Gastrocnemius medialis (tissue), 4 donors: ENCODE measurements around the gene MYT1. TPM values are rescaled to one million over a fixed set of nuclear protein-coding genes. Genes with fewer than 3 reads are reported as not detected.

Source experiments
- ATAC-seq, 2 donors: fragments of 150-250 bp; one replicate each; pipeline ENCODE4 v1.9.1; 2016
- DNase-seq, 2 donors: peaks; one replicate each; pipeline ENCODE4 v3.0.0-alpha.2; 2019
- H3K27ac ChIP-seq, 4 donors: fragments of 200-600 bp; sonication (generic); 1 replicate in 1 of 4; 2 replicates in 3 of 4; pipeline ENCODE4 v1.5.1; 2016 to 2018; ENCODE audit warnings: mild to moderate bottlenecking in 2 of 4, moderate library complexity in 1 of 4
- H3K27me3 ChIP-seq, 3 donors: fragments of 200-600 bp; sonication (generic) in 2 of 3; 1 replicate in 1 of 3; 2 replicates in 2 of 3; pipeline versions ENCODE4 v1.5.1 to v1.6.0; 2016 to 2019; ENCODE audit warnings: mild to moderate bottlenecking in 1 of 3, moderate library complexity in 1 of 3
- H3K36me3 ChIP-seq, 2 donors: fragments of 200-600 bp; sonication (generic) in 1 of 2; one replicate each; pipeline ENCODE4 v1.5.1; 2017 to 2018
- H3K4me1 ChIP-seq, 2 donors: fragments of 200-600 bp; sonication (generic) in 1 of 2; one replicate each; pipeline ENCODE4 v1.5.1; 2016 to 2017; ENCODE audit warnings: mild to moderate bottlenecking in 2 of 2
- H3K4me3 ChIP-seq, 4 donors: fragments of 200-600 bp; sonication (generic) in 3 of 4; 1 replicate in 1 of 4; 2 replicates in 3 of 4; pipeline ENCODE4 v1.5.1; 2016 to 2019; ENCODE audit warnings: mild to moderate bottlenecking in 2 of 4
- H3K9me3 ChIP-seq, 3 donors: fragments of 200-600 bp; sonication (generic) in 2 of 3; 1 replicate in 1 of 3; 2 replicates in 2 of 3; pipeline ENCODE4 v1.5.1; 2016 to 2019
- POLR2A ChIP-seq, 2 donors: fragments of 450-650 bp; IDR thresholded peaks; one replicate each; pipeline ENCODE4 v1.6.1; 2017; ENCODE audit warnings: antibody characterized with exemption in 2 of 2, mild to moderate bottlenecking in 2 of 2, moderate library complexity in 2 of 2
- in situ Hi-C, 4 donors: fragments of 200-750 bp; cut with MboI; loops; one replicate each; pipeline versions ENCODE4 v1.15.0 to v1.8.0; 2017; ENCODE audit warnings: low sequenced_read_pairs in 4 of 4
- intact Hi-C: fragments of 100-400 bp; cut with DNase I; formaldehyde crosslinking; loops from one replicate; pipeline ENCODE4 v1.15.1; 2023; ENCODE audit warnings: low total_unique reads
- total RNA-seq, 4 donors: library from RNA; depleted of rRNA; stranded (reverse); fragments of >200 nt; gene quantifications; one replicate each; pipeline versions ENCODE4 v1.1.0 to v1.2.3, GENCODE V29; 2016
- TF ChIP-seq, protein P1 (sequence below), 5 experiments: fragments of 450-650 bp in 3 of 5; fragments of 200-600 bp in 2 of 5; sonication (generic) in 2 of 5; IDR thresholded peaks in 4 of 5; conservative IDR thresholded peaks in 1 of 5; 1 replicate in 4 of 5; 2 replicates in 1 of 5; pipeline ENCODE4 v1.5.1; 2016 to 2019; ENCODE audit warnings: antibody characterized with exemption in 5 of 5, mild to moderate bottlenecking in 3 of 5, moderate library complexity in 3 of 5

The MYT1 gene
- total RNA-seq, 4 donors from 2014 or later: not detected

DNA sequence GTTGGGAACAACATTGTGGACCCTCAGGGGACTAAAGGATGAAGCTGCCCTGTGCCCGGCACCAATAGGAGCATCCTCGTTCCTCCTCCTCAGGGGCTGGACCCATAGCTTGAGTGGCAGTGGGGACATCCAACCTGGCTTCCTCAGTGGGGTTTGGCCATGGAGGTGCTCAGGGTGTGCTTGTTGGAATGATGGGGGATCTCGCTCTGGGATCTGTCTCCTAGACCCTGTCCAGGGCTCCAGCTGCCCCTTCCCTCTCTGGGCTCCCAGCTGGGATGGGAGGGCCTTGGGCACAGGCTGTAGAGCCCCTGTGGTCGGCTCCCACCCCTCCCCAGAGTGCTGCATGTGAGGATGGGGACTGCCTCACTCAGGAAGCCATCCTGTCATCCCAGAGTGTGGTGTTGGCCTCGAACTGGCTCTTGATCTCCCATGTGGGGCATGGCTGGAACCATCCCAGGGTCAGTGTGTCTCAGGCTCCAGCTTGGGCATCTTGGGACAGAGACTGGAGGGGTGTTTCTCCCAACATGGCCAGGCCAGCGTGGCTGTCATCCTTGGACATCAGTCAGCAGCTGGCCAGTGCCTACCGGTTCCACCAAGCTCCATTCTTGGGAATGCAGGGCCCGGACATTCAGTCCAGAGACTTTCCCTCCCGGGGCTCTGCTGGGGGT, 9.5 kb upstream of the MYT1 start:
- no peaks in the 10 kb centered on the region for H3K36me3 ChIP-seq
- ATAC-seq (no peak), DNase-seq (no peak)
- H3K4me1 ChIP-seq: no peaks in the 10 kb centered on the region
- no peak overlapping the region for H3K27ac ChIP-seq
- no peaks in the 10 kb centered on the region for H3K9me3 ChIP-seq
- TF ChIP-seq, protein P1, sequence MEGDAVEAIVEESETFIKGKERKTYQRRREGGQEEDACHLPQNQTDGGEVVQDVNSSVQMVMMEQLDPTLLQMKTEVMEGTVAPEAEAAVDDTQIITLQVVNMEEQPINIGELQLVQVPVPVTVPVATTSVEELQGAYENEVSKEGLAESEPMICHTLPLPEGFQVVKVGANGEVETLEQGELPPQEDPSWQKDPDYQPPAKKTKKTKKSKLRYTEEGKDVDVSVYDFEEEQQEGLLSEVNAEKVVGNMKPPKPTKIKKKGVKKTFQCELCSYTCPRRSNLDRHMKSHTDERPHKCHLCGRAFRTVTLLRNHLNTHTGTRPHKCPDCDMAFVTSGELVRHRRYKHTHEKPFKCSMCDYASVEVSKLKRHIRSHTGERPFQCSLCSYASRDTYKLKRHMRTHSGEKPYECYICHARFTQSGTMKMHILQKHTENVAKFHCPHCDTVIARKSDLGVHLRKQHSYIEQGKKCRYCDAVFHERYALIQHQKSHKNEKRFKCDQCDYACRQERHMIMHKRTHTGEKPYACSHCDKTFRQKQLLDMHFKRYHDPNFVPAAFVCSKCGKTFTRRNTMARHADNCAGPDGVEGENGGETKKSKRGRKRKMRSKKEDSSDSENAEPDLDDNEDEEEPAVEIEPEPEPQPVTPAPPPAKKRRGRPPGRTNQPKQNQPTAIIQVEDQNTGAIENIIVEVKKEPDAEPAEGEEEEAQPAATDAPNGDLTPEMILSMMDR (IDR thresholded peaks at IDR 0.05 in 4 of 5, conservative IDR thresholded peaks at IDR 0.05 in 1 of 5): no peak
- no peak for TF ChIP-seq POLR2A (IDR thresholded peaks at IDR 0.05)
- intact Hi-C loops (no loop called here), in situ Hi-C loops (no loop called here)
- no peak overlapping the region for H3K4me3 ChIP-seq
- peaks cover 8 to 23% (median 12%) of the 10 kb centered on the region in 3 donors for H3K27me3 ChIP-seq

DNA sequence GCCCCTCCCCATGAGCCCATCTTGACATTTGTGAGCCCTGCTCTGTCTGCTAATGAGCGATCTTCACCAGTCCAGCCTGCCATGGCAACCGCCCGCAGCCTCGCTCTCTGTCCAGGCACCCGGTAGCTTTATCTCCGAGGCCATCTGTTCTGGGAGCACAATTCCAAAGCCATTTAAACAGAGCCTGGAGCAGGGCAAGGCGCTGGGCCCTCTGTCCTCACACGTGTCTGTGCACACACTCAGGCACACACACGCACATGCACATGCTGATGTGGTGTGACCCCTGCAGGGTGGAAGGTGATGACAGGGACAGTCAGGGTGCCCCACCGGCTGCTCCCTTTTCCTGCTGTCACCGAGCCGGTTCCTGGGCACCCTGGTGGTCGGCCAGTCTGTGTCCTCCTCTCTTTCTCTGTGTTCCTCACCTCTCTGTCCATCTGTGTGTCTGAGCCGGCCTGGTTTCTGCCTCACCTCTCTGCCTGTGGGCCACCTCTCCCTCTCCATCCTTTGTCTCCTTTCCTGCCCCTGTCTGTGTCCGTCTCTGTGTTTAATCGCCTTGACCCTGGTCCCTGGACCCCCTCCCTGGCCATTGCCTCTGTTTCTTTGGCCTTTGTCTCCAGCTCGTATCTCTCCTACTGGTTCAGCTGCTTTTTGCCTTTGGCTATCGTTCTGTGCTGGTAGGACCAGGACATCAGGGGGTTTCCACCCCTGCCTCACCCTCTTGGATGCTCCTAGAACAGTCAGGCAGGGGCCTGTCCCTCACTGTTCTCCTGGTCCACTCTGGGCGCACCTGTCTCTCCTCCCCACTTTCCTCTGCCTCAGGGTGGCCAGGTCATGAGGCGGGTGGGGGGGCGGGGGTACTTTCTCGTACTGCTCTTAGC, 8.8 kb upstream of the MYT1 start:
- H3K27ac ChIP-seq: no peak overlapping the region
- intact Hi-C loops: no loop called here

GRCh38 chr20:64156136-64156885, 7.9 kb upstream of the MYT1 start:
- H3K27me3 ChIP-seq: peaks cover 24 to 39% (median 27%) of the 10 kb centered on the region in 3 donors
- no peak for TF ChIP-seq POLR2A (IDR thresholded peaks at IDR 0.05)
- TF ChIP-seq, protein P1 (IDR thresholded peaks at IDR 0.05 in 4 of 5, conservative IDR thresholded peaks at IDR 0.05 in 1 of 5): no peak

More for the DNA sequence above, 8.8 kb upstream of the MYT1 start:
- no peak for ATAC-seq
- no peaks in the 10 kb centered on the region for H3K36me3 ChIP-seq
- in situ Hi-C loops: no loop called here
- TF ChIP-seq, protein P1 (IDR thresholded peaks at IDR 0.05 in 4 of 5, conservative IDR thresholded peaks at IDR 0.05 in 1 of 5): no peak
- TF ChIP-seq POLR2A (IDR thresholded peaks at IDR 0.05): no peak
- H3K4me3 ChIP-seq: no peak overlapping the region
- no peaks in the 10 kb centered on the region for H3K4me1 ChIP-seq
- peaks cover 15 to 31% (median 20%) of the 10 kb centered on the region in 3 donors for H3K27me3 ChIP-seq
- DNase-seq: no peak
- no peaks in the 10 kb centered on the region for H3K9me3 ChIP-seq

GRCh38 chr20:64156886-64157875, 7.1 kb upstream of the MYT1 start:
- no peak for ATAC-seq
- TF ChIP-seq POLR2A (IDR thresholded peaks at IDR 0.05): no peak
- TF ChIP-seq, protein P1 (IDR thresholded peaks at IDR 0.05 in 4 of 5, conservative IDR thresholded peaks at IDR 0.05 in 1 of 5): no peak
- intact Hi-C loops (no loop called here), in situ Hi-C loops (no loop called here)
- Histone ChIP-seq H3K36me3 (no peaks in the 10 kb centered on the region), H3K27me3 (peaks cover 32 to 43% (median 32%) of the 10 kb centered on the region in 3 donors), H3K9me3 (no peaks in the 10 kb centered on the region), H3K4me1 (no peaks in the 10 kb centered on the region), H3K4me3 (no peak overlapping the region), H3K27ac (no peak overlapping the region)
- DNase-seq: no peak

More at GRCh38 chr20:64156136-64156885, 7.9 kb upstream of the MYT1 start:
- H3K27ac ChIP-seq: no peak overlapping the region
- ATAC-seq (no peak), DNase-seq (no peak)
- intact Hi-C loops (no loop called here), in situ Hi-C loops (no loop called here)
- H3K9me3 ChIP-seq: no peaks in the 10 kb centered on the region
- no peaks in the 10 kb centered on the region for H3K36me3 ChIP-seq
- H3K4me3 ChIP-seq: no peak overlapping the region
- no peaks in the 10 kb centered on the region for H3K4me1 ChIP-seq
